Right lobe of liver (tissue), 6 donors: ENCODE measurements around the gene SMIM9. TPM values are rescaled to one million over a fixed set of nuclear protein-coding genes. Genes with fewer than 3 reads are reported as not detected.
A peak's percentile ranks its signal among the peaks of the same experiment; 100 is the strongest.

Experiments used
- ATAC-seq, 4 donors: fragments of 200-7000 bp; cut with Tn5 transposase; one replicate each; pipeline ENCODE4 v1.9.1; 2020; ENCODE audit warnings: mild to moderate bottlenecking in 4 of 4, moderate library complexity in 4 of 4
- DNase-seq, 3 donors: peaks; one replicate each; pipeline ENCODE4 v3.0.0-alpha.2; 2020
- H3K27ac ChIP-seq, 3 donors: fragments of 200-600 bp; one replicate each; pipeline ENCODE4 v1.8.0; 2022
- H3K27me3 ChIP-seq, 2 donors: fragments of 200-600 bp; one replicate each; pipeline ENCODE4 v1.8.0; 2022
- H3K36me3 ChIP-seq, 4 donors: fragments of 200-600 bp; sonication (generic) in 1 of 4; one replicate each; pipeline versions ENCODE4 v1.5.1 to v1.8.0; 2017 to 2022; ENCODE audit warnings: control low read depth in 1 of 4
- H3K4me1 ChIP-seq, 4 donors: fragments of 200-600 bp; sonication (generic) in 1 of 4; one replicate each; pipeline versions ENCODE4 v1.5.1 to v1.8.0; 2017 to 2022; ENCODE audit warnings: control low read depth in 1 of 4
- H3K4me3 ChIP-seq, 3 donors: fragments of 200-600 bp; one replicate each; pipeline ENCODE4 v1.8.0; 2022
- H3K9me3 ChIP-seq, 4 donors: fragments of 200-600 bp; sonication (generic) in 1 of 4; one replicate each; pipeline versions ENCODE4 v1.5.1 to v1.8.0; 2017 to 2022; ENCODE audit warnings: control low read depth in 1 of 4
- POLR2A ChIP-seq: fragments of 450-650 bp; IDR thresholded peaks from one replicate; pipeline ENCODE4 v1.6.1; 2017; ENCODE audit warnings: antibody characterized with exemption, mild to moderate bottlenecking
- WGBS: methylation state at CpG from one replicate; pipeline ENCODE4 v1.1.6; 2018; ENCODE audit warnings: low coverage, low lambda C conversion rate; ENCODE audit not compliant: insufficient coverage; ENCODE audit errors: missing lambda C conversion rate; 5-methylcytosine and 5-hydroxymethylcytosine counted together
- intact Hi-C, 2 donors: fragments of 100-400 bp; cut with DNase I; formaldehyde crosslinking; loops; one replicate each; pipeline versions ENCODE4 v1.11.2 to v1.14.1; 2022
- total RNA-seq, 6 experiments: library from RNA; depleted of rRNA in 2 of 6; stranded (reverse); fragments of >200 nt in 2 of 6; fragmentation: NEBNext Ultra II Directional in 3 of 6; extraction: Animal tissue kit (Norgen Biotek cat#: 25700) in 3 of 6; gene quantifications; one replicate each; pipeline versions ENCODE4 v1.1.0 to v1.2.4, GENCODE V29; 2016 to 2023
- TF ChIP-seq, protein P1 (sequence below), 4 donors: fragments of 200-600 bp in 3 of 4; fragments of 450-650 bp in 1 of 4; IDR thresholded peaks; one replicate each; pipeline versions ENCODE4 v1.5.1 to v1.8.0; 2016 to 2022; ENCODE audit warnings: antibody characterized with exemption in 4 of 4, mild to moderate bottlenecking in 2 of 4
- donor health status: DM: no; HTN: yes; CAD: no.
- donor health status: DM: no; HTN: no; CAD: no.
- donor health status: DM: no; HTN: no; CAD: no.
- donor health status: DM: no; HTN: yes; CAD: no.
- donor health status: DM: no; HTN: yes; CAD: no.

Gene SMIM9
- total RNA-seq, 6 experiments from 2014 or later, result not detected

DNA sequence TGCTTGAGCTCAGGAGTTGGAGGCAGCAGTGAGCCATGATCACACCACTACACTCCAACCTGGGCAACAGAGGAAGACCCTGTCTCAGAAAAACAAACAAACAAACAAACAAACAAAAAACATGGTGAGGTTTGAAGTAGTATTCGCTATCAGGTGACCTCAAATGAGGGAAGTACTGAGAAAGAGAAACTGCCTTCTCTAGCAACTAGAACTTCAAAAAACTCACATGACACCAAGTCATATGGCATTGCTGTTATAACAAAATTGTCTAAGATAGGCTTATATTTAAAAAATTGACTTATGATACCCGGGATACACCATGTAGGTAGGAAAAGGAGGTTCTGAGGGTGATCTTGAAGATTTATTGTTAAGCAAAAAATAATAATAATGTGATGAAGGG lies 39.4 kb downstream of the SMIM9 start:
- TF ChIP-seq, protein P1, sequence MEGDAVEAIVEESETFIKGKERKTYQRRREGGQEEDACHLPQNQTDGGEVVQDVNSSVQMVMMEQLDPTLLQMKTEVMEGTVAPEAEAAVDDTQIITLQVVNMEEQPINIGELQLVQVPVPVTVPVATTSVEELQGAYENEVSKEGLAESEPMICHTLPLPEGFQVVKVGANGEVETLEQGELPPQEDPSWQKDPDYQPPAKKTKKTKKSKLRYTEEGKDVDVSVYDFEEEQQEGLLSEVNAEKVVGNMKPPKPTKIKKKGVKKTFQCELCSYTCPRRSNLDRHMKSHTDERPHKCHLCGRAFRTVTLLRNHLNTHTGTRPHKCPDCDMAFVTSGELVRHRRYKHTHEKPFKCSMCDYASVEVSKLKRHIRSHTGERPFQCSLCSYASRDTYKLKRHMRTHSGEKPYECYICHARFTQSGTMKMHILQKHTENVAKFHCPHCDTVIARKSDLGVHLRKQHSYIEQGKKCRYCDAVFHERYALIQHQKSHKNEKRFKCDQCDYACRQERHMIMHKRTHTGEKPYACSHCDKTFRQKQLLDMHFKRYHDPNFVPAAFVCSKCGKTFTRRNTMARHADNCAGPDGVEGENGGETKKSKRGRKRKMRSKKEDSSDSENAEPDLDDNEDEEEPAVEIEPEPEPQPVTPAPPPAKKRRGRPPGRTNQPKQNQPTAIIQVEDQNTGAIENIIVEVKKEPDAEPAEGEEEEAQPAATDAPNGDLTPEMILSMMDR (IDR thresholded peaks at IDR 0.05), result no peak
- TF ChIP-seq POLR2A, result no peak
- WGBS, result 28% methylated on average over 2 of the region's 2 CpGs
- peaks cover 0 to 24% (median 6%) of the 10 kb centered on the region in 4 donors for H3K4me1 ChIP-seq
- H3K27ac ChIP-seq, result no peak overlapping the region
- no peak for DNase-seq
- ATAC-seq, result no peak
- no peaks in the 10 kb centered on the region for H3K36me3 ChIP-seq
- intact Hi-C loops, result no loop called here
- H3K9me3 ChIP-seq, result no peaks in the 10 kb centered on the region
- no peak overlapping the region for H3K4me3 ChIP-seq
- no peaks in the 10 kb centered on the region for H3K27me3 ChIP-seq

DNA sequence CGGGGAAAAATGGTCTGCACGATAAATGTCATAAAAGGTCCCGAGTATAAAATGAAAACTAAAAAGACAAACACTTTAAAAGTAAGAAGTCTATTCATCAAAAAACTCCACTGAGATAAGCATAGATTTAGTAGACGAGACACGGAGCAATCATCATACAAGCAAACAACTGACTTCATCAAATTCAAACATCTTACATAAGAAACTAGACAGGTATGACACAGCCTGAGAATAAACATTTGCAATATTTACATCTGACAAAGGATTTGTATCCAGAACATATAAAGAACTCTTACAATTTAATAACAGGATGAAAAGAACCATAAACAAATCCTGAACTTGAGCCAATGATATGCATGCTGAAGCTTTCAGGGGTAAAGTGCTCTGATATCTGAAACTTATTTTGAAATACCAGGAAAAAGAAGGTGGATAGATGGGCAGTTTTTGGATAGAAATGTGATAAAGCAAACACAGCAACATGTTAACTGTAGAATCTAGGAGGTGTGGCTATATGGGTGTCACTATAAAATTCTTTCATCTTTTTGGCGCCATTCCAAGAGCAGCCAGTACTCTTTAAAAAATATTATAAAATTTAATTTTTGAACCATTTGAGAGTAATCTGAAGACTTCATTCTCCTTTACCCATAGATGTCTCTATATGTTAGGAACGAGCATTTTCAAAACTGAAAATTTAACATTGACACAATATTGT lies 41.2 kb downstream of the SMIM9 start:
- WGBS, result 50% methylated on average over 7 of the region's 7 CpGs
- ATAC-seq, result peak; percentile 17 to 62 (median 42)
- no peak overlapping the region for H3K27ac ChIP-seq
- no peak for DNase-seq
- TF ChIP-seq POLR2A, result no peak
- TF ChIP-seq, protein P1 (IDR thresholded peaks at IDR 0.05), result no peak
- H3K27me3 ChIP-seq, result no peaks in the 10 kb centered on the region
- H3K9me3 ChIP-seq, result no peaks in the 10 kb centered on the region
- H3K36me3 ChIP-seq, result no peaks in the 10 kb centered on the region
- intact Hi-C loops, result no loop called here
- H3K4me1 ChIP-seq, result peaks cover 0 to 17% (median 0%) of the 10 kb centered on the region in 4 donors
- no peak overlapping the region for H3K4me3 ChIP-seq

DNA sequence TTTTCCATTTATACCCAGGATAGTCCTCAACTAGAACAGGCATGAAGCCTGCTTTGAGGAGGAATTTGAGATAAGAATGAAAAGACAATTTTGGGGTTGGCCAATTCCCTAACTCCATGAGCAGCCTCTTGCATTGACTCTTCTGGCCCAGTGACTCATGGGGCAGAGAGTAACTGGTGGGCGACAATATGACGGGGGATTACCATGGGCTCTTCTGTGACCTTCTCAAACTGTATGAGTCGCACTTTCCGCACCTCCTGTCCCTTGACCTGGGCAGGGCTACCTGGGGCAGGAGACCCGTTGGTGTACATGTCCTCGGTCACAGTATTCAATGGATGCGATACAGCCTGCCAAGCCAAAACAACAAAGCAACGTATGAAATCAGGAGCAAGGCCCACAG lies 42.5 kb downstream of the SMIM9 start:
- H3K27me3 ChIP-seq, result no peaks in the 10 kb centered on the region
- TF ChIP-seq, protein P1 (IDR thresholded peaks at IDR 0.05), result no peak
- TF ChIP-seq POLR2A, result no peak
- H3K4me1 ChIP-seq, result peaks cover 0 to 17% (median 0%) of the 10 kb centered on the region in 4 donors
- H3K36me3 ChIP-seq, result no peaks in the 10 kb centered on the region
- ATAC-seq (peak in 1 of 4 donors; percentile 63), DNase-seq (peak in 1 of 3 donors; percentile 27)
- WGBS, result 58% methylated on average over 8 of the region's 8 CpGs
- H3K9me3 ChIP-seq, result no peaks in the 10 kb centered on the region
- H3K4me3 ChIP-seq, result no peak overlapping the region
- H3K27ac ChIP-seq, result peak overlapping the region in 1 of 3 donors; percentile 19
- intact Hi-C loops, result no loop called here

DNA sequence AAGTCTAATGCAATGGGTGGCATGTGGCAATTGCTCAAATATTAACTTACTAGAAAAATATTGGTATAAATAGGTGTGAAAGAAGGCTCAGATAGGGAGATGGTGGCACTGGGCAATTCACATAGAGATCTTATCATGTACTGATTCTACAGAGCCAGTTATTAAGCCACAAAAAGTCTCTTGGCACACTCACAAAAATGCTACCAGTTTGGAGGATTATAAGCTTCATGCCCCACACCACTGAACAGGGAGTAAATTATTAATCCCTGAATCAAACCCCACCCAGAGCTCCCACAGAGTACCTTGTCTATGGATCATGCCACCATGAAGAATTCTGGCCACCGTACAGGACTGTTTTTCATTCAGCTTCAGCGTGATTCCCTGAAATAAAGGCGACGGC lies 43.0 kb downstream of the SMIM9 start:
- H3K4me1 ChIP-seq, result peaks cover 0 to 17% (median 0%) of the 10 kb centered on the region in 4 donors
- peak overlapping the region in 1 of 3 donors; percentile 37 for H3K27ac ChIP-seq
- no peaks in the 10 kb centered on the region for H3K27me3 ChIP-seq
- no peak overlapping the region for H3K4me3 ChIP-seq
- no peaks in the 10 kb centered on the region for H3K9me3 ChIP-seq
- 54% methylated on average over 4 of the region's 4 CpGs for WGBS
- DNase-seq, result no peak
- TF ChIP-seq, protein P1 (IDR thresholded peaks at IDR 0.05), result no peak
- TF ChIP-seq POLR2A, result no peak
- intact Hi-C loops, result no loop called here
- no peaks in the 10 kb centered on the region for H3K36me3 ChIP-seq
- peak; percentile 64 to 84 (median 74) for ATAC-seq
